Activated CD4-positive, alpha-beta T cell treated with anti-CD3 and anti-CD28 coated beads for 24 hours (primary cell): ENCODE measurements around the gene ATP8B2.

Source experiments
- DNase-seq, 2 donors: peaks; one replicate each; pipeline ENCODE4 v3.0.0-alpha.2; 2020; ENCODE audit warnings: low read depth in 2 of 2

Gene ATP8B2

DNA sequence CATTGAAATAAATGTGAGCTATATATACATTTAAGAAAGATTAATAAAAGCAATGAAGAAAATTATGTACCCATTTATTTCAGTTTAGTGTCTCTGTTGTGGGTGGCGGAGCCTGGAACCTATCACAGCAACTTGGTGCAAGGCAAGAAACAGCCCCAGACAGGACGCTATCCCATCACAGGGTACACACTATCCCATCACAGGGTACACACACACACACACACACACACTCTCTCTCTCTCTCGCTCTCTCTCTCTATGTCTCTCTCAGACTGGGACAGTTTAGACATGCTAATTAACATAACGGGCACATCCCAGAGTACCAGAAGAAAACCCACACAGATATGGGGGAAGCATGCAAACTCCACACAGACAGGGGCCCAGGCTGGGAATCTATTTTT is 73.4 kb downstream of the ATP8B2 start:
- DNase-seq, result no peak

DNA sequence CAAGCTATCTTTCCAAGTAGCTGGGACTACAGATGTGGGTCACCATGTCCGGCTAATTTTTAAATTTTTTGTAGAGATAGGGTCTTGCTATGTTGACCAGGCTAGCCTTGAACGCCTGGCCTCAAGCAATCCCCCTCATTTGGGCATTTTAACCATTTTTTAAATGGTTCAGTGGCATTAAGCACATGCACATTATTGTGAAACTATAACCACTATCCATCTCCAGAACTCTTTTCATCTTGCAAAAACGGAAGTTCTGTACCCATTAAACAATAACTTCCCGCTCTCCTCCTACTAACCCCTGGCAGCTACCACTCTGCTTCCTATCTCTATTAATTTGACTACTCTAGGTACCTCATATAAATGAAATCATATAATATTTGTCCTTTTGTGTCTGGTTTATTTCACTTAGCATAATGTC is 75.1 kb downstream of the ATP8B2 start:
- no peak for DNase-seq
